EL (cell line): ENCODE data around the gene FAM81B.

Experiments used
- DNase-seq: peaks from one replicate; pipeline ENCODE4 v3.0.0-alpha.2; 2016

Gene FAM81B

GRCh38 chr5:95403996-95404395 is 12.8 kb downstream of the FAM81B start:
- no peak for DNase-seq

- DNase-seq = no peak
These were observed 15.4 kb downstream of the FAM81B start for GRCh38 chr5:95406426-95407090.

- DNase-seq = no peak
These were observed 19.1 kb downstream of the FAM81B start for GRCh38 chr5:95410279-95410678.

GRCh38 chr5:95411474-95411873 is 20.3 kb downstream of the FAM81B start:
- no peak for DNase-seq

GRCh38 chr5:95414451-95414850 is 23.3 kb downstream of the FAM81B start:
- DNase-seq = no peak

GRCh38 chr5:95417971-95418370 is 26.8 kb downstream of the FAM81B start:
- DNase-seq = peak; percentile 26

- DNase-seq = no peak
These were observed 31.7 kb downstream of the FAM81B start for GRCh38 chr5:95422838-95423237.

GRCh38 chr5:95424016-95424415 is 32.9 kb downstream of the FAM81B start:
- DNase-seq = no peak

- DNase-seq = no peak
These were observed 33.4 kb downstream of the FAM81B start for GRCh38 chr5:95424526-95424925.

GRCh38 chr5:95426227-95426626 is 35.1 kb downstream of the FAM81B start:
- DNase-seq = no peak

- no peak for DNase-seq
These were observed 41.6 kb downstream of the FAM81B start for GRCh38 chr5:95432779-95433178.

- no peak for DNase-seq
These were observed 48.8 kb downstream of the FAM81B start for GRCh38 chr5:95439801-95440493.

- no peak for DNase-seq
These were observed 49.7 kb downstream of the FAM81B start for GRCh38 chr5:95440825-95441224.

GRCh38 chr5:95441636-95442035 is 50.5 kb downstream of the FAM81B start:
- no peak for DNase-seq

- no peak for DNase-seq
These were observed 54.3 kb downstream of the FAM81B start for GRCh38 chr5:95445442-95445841.

- DNase-seq = peak; percentile 87
These were observed 54.8 kb downstream of the FAM81B start for GRCh38 chr5:95445995-95446394.

GRCh38 chr5:95446560-95447221 is 55.5 kb downstream of the FAM81B start:
- DNase-seq = no peak

- DNase-seq = no peak
These were observed 56.8 kb downstream of the FAM81B start for GRCh38 chr5:95447961-95448360.

- no peak for DNase-seq
These were observed 57.6 kb downstream of the FAM81B start for GRCh38 chr5:95448789-95449188.

GRCh38 chr5:95449460-95449859 is 58.3 kb downstream of the FAM81B start:
- DNase-seq = peak; percentile 12

- no peak for DNase-seq
These were observed 63.4 kb downstream of the FAM81B start for GRCh38 chr5:95454536-95454935.

GRCh38 chr5:95460665-95461064 is 69.5 kb downstream of the FAM81B start:
- DNase-seq = no peak

GRCh38 chr5:95471487-95471886 is 80.3 kb downstream of the FAM81B start:
- DNase-seq = no peak

GRCh38 chr5:95471942-95472341 is 80.8 kb downstream of the FAM81B start:
- peak; percentile 47 for DNase-seq
